ENCODE measurements around the gene CCDC28B. TPM values are rescaled to one million over a fixed set of nuclear protein-coding genes. Genes with fewer than 3 reads are reported as not detected.

Gene CCDC28B
- polyA plus RNA-seq, 1 of the 3 experiments (the other 2 are of a cell fraction): 26.3 TPM

DNA sequence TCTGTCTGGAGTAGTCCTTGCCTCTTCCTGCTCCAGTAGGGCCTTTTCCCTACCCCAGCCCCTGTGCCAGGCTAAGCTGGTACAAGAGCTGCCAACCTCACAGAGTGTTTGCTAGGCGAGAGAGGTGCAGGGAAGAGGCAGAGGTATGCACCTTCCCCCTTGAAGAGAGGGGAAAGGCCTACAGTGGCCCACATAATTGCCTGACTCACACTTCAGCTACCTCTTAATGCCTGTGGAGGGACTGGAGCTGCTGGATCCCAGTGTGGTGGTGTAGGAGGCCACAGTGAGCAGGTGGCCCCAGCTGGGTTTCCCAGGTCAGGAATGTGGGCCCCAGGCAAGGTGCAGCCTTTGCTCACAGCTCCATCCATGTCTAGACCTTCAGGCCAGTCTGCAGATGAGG lies 3.3 kb upstream of the CCDC28B start (continued):
- TF ChIP-seq, protein P1, sequence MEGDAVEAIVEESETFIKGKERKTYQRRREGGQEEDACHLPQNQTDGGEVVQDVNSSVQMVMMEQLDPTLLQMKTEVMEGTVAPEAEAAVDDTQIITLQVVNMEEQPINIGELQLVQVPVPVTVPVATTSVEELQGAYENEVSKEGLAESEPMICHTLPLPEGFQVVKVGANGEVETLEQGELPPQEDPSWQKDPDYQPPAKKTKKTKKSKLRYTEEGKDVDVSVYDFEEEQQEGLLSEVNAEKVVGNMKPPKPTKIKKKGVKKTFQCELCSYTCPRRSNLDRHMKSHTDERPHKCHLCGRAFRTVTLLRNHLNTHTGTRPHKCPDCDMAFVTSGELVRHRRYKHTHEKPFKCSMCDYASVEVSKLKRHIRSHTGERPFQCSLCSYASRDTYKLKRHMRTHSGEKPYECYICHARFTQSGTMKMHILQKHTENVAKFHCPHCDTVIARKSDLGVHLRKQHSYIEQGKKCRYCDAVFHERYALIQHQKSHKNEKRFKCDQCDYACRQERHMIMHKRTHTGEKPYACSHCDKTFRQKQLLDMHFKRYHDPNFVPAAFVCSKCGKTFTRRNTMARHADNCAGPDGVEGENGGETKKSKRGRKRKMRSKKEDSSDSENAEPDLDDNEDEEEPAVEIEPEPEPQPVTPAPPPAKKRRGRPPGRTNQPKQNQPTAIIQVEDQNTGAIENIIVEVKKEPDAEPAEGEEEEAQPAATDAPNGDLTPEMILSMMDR (IDR thresholded peaks at IDR 0.05): no peak
- TF ChIP-seq RCOR1 (IDR thresholded peaks at IDR 0.05; ENCODE audit: low read length): no peak
- TF ChIP-seq NFIC (IDR thresholded peaks at IDR 0.05; ENCODE audit: borderline replicate concordance): no peak
- no peak for TF ChIP-seq FOSL2 (IDR thresholded peaks at IDR 0.05; ENCODE audit: borderline replicate concordance, low read depth)
- no peak for TF ChIP-seq GABPA (IDR thresholded peaks at IDR 0.05; ENCODE audit: low read depth)
- TF ChIP-seq RAD21 (IDR thresholded peaks at IDR 0.05; ENCODE audit: low read length): no peak
- TF ChIP-seq MEF2A (IDR thresholded peaks at IDR 0.05; ENCODE audit: borderline replicate concordance, low read depth): no peak

DNA sequence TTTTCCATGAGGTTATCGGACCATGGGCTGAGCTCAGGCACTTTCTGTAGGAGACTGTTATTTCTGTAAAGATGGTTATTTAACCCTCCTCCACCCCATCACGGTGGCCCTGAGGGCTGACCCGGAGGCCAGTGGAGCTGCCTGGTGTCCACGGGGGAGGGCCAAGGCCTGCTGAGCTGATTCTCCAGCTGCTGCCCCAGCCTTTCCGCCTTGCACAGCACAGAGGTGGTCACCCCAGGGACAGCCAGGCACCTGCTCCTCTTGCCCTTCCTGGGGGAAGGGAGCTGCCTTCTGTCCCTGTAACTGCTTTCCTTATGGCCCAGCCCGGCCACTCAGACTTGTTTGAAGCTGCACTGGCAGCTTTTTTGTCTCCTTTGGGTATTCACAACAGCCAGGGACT lies 2.6 kb upstream of the CCDC28B start:
- Histone ChIP-seq H3K9ac (no peak overlapping the region), H4K20me1 (ENCODE audit: insufficient read depth) (no peaks in the 10 kb centered on the region), H3K27ac (ENCODE audit: low read depth in 2 of 2, low read length in 1 of 2) (no peak overlapping the region; a peak in 2 of 4 replicates), H3K4me3 (ENCODE audit: low read depth in 2 of 2, low read length in 1 of 2) (no peak overlapping the region), H3K4me2 (no peak overlapping the region), H3K9me3 (no peaks in the 10 kb centered on the region), H3K27me3 (ENCODE audit: insufficient read depth) (no peaks in the 10 kb centered on the region), H3F3A (replicated peaks; ENCODE audit: insufficient read depth) (peaks cover 18% of the 10 kb centered on the region), H2AFZ (ENCODE audit: low read depth) (no peak overlapping the region), H3K4me1 (ENCODE audit: control insufficient read depth in 1 of 2, insufficient read depth in 2 of 2, low read depth in 1 of 2, low read length in 1 of 2) (peaks cover 22 to 30% of the 10 kb centered on the region in 2 experiments; a peak in 3 of 4 replicates), H3K9me2 (no peaks in the 10 kb centered on the region), H3K79me2 (ENCODE audit: insufficient read depth) (no peaks in the 10 kb centered on the region), H3K36me3 (replicated peaks in 1 of 2; ENCODE audit: control insufficient read depth in 1 of 2, insufficient read depth in 2 of 2, low read length in 1 of 2) (peaks cover 34 to 52% of the 10 kb centered on the region in 2 experiments)
- no peak for DNase-seq
- WGBS (ENCODE audit: low lambda C conversion rate): 93% methylated on average over 2 of the region's 6 CpGs
- ChIA-PET CTCF (interaction anchor here (0.8 to 1.7 kb wide), 5 partner anchors 18 to 50 kb away, joined by 3 to 10 read pairs (median 5); partner anchors contain the start of gene TXLNA), POLR2A (interaction anchor here (0.7 to 3.4 kb wide), 4 partner anchors 11 to 82 kb away, joined by 3 to 19 read pairs (median 4); partner anchors contain the start of genes DCDC2B and TXLNA)
- no peak for TF ChIP-seq GABPA (IDR thresholded peaks at IDR 0.05; ENCODE audit: low read depth)
- no peak for TF ChIP-seq EZH2phosphoT487 (IDR thresholded peaks at IDR 0.05; ENCODE audit: borderline replicate concordance, low read depth)
- no peak for TF ChIP-seq MXI1 (IDR thresholded peaks at IDR 0.05; ENCODE audit: low read depth, low read length)
- TF ChIP-seq, protein P2, sequence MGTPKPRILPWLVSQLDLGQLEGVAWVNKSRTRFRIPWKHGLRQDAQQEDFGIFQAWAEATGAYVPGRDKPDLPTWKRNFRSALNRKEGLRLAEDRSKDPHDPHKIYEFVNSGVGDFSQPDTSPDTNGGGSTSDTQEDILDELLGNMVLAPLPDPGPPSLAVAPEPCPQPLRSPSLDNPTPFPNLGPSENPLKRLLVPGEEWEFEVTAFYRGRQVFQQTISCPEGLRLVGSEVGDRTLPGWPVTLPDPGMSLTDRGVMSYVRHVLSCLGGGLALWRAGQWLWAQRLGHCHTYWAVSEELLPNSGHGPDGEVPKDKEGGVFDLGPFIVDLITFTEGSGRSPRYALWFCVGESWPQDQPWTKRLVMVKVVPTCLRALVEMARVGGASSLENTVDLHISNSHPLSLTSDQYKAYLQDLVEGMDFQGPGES (IDR thresholded peaks at IDR 0.05; ENCODE audit: low read depth, low read length): no peak
- no peak for TF ChIP-seq PBX3 (IDR thresholded peaks at IDR 0.05)
- no peak for TF ChIP-seq TEAD4 (IDR thresholded peaks at IDR 0.05; ENCODE audit: borderline replicate concordance, insufficient read depth)
- no peak for TF ChIP-seq SMC3 (IDR thresholded peaks at IDR 0.05; ENCODE audit: low read depth, low read length)
- no peak for TF ChIP-seq CHD2 (IDR thresholded peaks at IDR 0.05; ENCODE audit: low read length, partially characterized antibody)
- TF ChIP-seq FOXJ3 (CRISPR knock-in tag; IDR thresholded peaks at IDR 0.05): no peak
- no peak for TF ChIP-seq NFIC (IDR thresholded peaks at IDR 0.05; ENCODE audit: borderline replicate concordance)
- no peak for TF ChIP-seq MAX (IDR thresholded peaks at IDR 0.05; ENCODE audit: low read depth)
- no peak for TF ChIP-seq TAF1 (IDR thresholded peaks at IDR 0.05; ENCODE audit: borderline replicate concordance, low read depth, low read length)
- TF ChIP-seq JUND (IDR thresholded peaks at IDR 0.05): no peak
- TF ChIP-seq FOXM1 (IDR thresholded peaks at IDR 0.05; ENCODE audit: low read depth): no peak
- TF ChIP-seq EP300 (IDR thresholded peaks at IDR 0.05; ENCODE audit: borderline replicate concordance in 1 of 2, low read depth in 1 of 2, low read length in 1 of 2): no peak
- TF ChIP-seq SIN3A (IDR thresholded peaks at IDR 0.05; ENCODE audit: borderline replicate concordance, low read depth, low read length): no peak
- no peak for TF ChIP-seq MEF2A (IDR thresholded peaks at IDR 0.05; ENCODE audit: borderline replicate concordance, low read depth)
- TF ChIP-seq, protein P3, sequence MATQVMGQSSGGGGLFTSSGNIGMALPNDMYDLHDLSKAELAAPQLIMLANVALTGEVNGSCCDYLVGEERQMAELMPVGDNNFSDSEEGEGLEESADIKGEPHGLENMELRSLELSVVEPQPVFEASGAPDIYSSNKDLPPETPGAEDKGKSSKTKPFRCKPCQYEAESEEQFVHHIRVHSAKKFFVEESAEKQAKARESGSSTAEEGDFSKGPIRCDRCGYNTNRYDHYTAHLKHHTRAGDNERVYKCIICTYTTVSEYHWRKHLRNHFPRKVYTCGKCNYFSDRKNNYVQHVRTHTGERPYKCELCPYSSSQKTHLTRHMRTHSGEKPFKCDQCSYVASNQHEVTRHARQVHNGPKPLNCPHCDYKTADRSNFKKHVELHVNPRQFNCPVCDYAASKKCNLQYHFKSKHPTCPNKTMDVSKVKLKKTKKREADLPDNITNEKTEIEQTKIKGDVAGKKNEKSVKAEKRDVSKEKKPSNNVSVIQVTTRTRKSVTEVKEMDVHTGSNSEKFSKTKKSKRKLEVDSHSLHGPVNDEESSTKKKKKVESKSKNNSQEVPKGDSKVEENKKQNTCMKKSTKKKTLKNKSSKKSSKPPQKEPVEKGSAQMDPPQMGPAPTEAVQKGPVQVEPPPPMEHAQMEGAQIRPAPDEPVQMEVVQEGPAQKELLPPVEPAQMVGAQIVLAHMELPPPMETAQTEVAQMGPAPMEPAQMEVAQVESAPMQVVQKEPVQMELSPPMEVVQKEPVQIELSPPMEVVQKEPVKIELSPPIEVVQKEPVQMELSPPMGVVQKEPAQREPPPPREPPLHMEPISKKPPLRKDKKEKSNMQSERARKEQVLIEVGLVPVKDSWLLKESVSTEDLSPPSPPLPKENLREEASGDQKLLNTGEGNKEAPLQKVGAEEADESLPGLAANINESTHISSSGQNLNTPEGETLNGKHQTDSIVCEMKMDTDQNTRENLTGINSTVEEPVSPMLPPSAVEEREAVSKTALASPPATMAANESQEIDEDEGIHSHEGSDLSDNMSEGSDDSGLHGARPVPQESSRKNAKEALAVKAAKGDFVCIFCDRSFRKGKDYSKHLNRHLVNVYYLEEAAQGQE (IDR thresholded peaks at IDR 0.05; ENCODE audit: low read depth, low read length): no peak

Measured in SK-N-SH (cell line).